ENCODE results near the gene CCDC183.
"Not testable (repeated sequence)": the region's sequence is repeated elsewhere in the genome, so short reads cannot be mapped to it uniquely, and the experiment has no call there.

DNA sequence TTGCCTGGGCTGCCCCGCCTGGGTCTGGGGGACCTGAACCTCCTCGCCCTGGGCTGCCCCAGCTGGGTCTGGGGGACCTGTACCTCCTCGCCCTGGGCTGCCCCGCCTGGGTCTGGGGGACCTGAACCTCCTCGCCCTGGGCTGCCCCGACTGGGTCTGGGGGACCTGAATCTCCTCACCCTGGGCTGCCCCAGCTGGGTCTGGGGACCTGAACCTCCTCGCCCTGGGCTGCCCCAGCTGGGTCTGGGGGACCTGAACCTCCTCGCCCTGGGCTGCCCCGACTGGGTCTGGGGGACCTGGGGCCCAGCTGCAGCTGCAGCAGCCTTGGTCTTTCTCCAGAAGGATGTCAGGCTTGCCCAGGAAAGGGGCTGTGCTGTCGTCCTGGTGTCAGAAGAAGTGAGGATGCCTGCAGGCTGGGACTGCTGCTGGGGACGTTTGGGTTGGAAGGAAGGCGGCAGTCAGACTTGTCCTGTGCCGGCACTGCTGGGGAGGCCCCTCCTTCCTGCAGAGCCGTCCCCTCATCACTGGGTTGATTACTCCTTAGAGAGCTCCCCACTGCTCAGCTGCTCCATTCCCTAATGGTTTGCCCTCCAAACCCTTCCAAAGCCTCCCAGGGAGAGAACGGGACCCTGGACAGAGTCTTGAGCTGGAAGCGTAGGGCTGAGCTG is 37.4 kb downstream of the CCDC183 start:
- TF ChIP-seq, protein P1, sequence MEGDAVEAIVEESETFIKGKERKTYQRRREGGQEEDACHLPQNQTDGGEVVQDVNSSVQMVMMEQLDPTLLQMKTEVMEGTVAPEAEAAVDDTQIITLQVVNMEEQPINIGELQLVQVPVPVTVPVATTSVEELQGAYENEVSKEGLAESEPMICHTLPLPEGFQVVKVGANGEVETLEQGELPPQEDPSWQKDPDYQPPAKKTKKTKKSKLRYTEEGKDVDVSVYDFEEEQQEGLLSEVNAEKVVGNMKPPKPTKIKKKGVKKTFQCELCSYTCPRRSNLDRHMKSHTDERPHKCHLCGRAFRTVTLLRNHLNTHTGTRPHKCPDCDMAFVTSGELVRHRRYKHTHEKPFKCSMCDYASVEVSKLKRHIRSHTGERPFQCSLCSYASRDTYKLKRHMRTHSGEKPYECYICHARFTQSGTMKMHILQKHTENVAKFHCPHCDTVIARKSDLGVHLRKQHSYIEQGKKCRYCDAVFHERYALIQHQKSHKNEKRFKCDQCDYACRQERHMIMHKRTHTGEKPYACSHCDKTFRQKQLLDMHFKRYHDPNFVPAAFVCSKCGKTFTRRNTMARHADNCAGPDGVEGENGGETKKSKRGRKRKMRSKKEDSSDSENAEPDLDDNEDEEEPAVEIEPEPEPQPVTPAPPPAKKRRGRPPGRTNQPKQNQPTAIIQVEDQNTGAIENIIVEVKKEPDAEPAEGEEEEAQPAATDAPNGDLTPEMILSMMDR (IDR thresholded peaks at IDR 0.05; ENCODE audit: low read length): not testable (repeated sequence)
- TF ChIP-seq EZH2phosphoT487 (IDR thresholded peaks at IDR 0.05; ENCODE audit: low read length): not testable (repeated sequence)
